Measurements from ENCODE around the gene SLC4A8. TPM values are rescaled to one million over a fixed set of nuclear protein-coding genes. Genes with fewer than 3 reads are reported as not detected.

SLC4A8 gene
- total RNA-seq, 1 experiment from 2014 or later = 26.3 TPM

- no peak for DNase-seq
- no peak overlapping the region for H3K4me2 ChIP-seq (ENCODE audit: insufficient read depth, insufficient read length, low read length)
- H3K18ac ChIP-seq (ENCODE audit: insufficient read length, low read depth, low read length) = no peak overlapping the region
- no CpG with 5 or more reads among the region's 3 CpGs for WGBS (ENCODE audit: extremely low coverage, insufficient read length, low lambda C conversion rate)
- Mint-ChIP-seq H3K4me3 (no peak overlapping the region), H3K27ac (no peak overlapping the region), H3K4me1 (0 out of 4 replicates have a peak, but pooled peaks cover 0 to 2% of the 10 kb centered on the region in 2 experiments), H3K36me3 (ENCODE audit: insufficient read depth in 1 of 3, low read depth in 3 of 3) (peaks cover 0 to 11% (median 1%) of the 10 kb centered on the region in 3 experiments; a peak in 3 of 7 replicates), H3K9me3 (no peaks in the 10 kb centered on the region), H3K27me3 (ENCODE audit: low read depth) (no peaks in the 10 kb centered on the region)
- H3T11ph ChIP-seq (ENCODE audit: low read length) = no peak overlapping the region
- no peak overlapping the region for H4K91ac ChIP-seq (ENCODE audit: insufficient read length, low read depth, low read length)
- no peak for TF ChIP-seq CTCF (conservative IDR thresholded peaks at IDR 0.05)
- no peak overlapping the region for H4K8ac ChIP-seq (replicated peaks; ENCODE audit: insufficient read length, low read depth, low read length)
- no peak overlapping the region for H3K23ac ChIP-seq (ENCODE audit: insufficient read length, low read depth, low read length)
- H3K9ac ChIP-seq (ENCODE audit: extremely low read depth, insufficient read length, low read length) = no peak overlapping the region
- no peak overlapping the region for H2BK5ac ChIP-seq (ENCODE audit: insufficient read length, low read length)
- no peak overlapping the region for H2BK15ac ChIP-seq (ENCODE audit: low read depth, low read length)
- H4K5ac ChIP-seq (ENCODE audit: insufficient read length, low read depth, low read length) = no peak overlapping the region
- no peaks in the 10 kb centered on the region for H3K23me2 ChIP-seq (ENCODE audit: insufficient read length, low read depth, low read length, poor library complexity, severe bottlenecking)
- no peaks in the 10 kb centered on the region for H3K27me3 ChIP-seq (ENCODE audit: insufficient read depth, low read length)
- no peak overlapping the region for H3K56ac ChIP-seq (ENCODE audit: insufficient read length, low read depth, low read length)
- no peak overlapping the region for H2BK20ac ChIP-seq (ENCODE audit: low read depth, low read length, poor library complexity, severe bottlenecking)
- H3K9me3 ChIP-seq (ENCODE audit: control insufficient read depth, low read depth, low read length) = no peaks in the 10 kb centered on the region
- no peaks in the 10 kb centered on the region for H3K79me1 ChIP-seq (ENCODE audit: insufficient read depth, low read depth, low read length, poor library complexity, severe bottlenecking)
- H2AK5ac ChIP-seq (ENCODE audit: insufficient read length, low read length) = no peak overlapping the region
- H2BK120ac ChIP-seq (ENCODE audit: low read depth, low read length, poor library complexity, severe bottlenecking) = no peak overlapping the region
- no peaks in the 10 kb centered on the region for H3K4me1 ChIP-seq (ENCODE audit: insufficient read depth, low read length)
- no peak overlapping the region for H2AFZ ChIP-seq (ENCODE audit: low read length)
- H4K20me1 ChIP-seq (ENCODE audit: control insufficient read depth, insufficient read depth, insufficient read length) = no peaks in the 10 kb centered on the region
- no peak overlapping the region for H2BK12ac ChIP-seq (ENCODE audit: insufficient read length, low read depth, low read length)
- H3K4ac ChIP-seq (ENCODE audit: low read depth, low read length) = no peak overlapping the region
- no peak overlapping the region for H3K27ac ChIP-seq (ENCODE audit: insufficient read length, low read depth, low read length)
- H3K14ac ChIP-seq (ENCODE audit: insufficient read depth, low read length) = no peak overlapping the region
- H3K79me2 ChIP-seq (ENCODE audit: insufficient read depth, low read length) = no peaks in the 10 kb centered on the region
These were observed 80.2 kb downstream of the SLC4A8 start for GRCh38 chr12:51504851-51505250.

Measured in H9 (cell line).